KOPT-K1 (cell line): Measurements from ENCODE around the gene LDHAL6B.

Experiments
- H3K27ac ChIP-seq: fragments of 200-600 bp; sonication (generic); 2 replicates; pipeline ENCODE4 v1.5.1; 2016; ENCODE audit warnings: antibody characterized with exemption, mild to moderate bottlenecking, low read depth, low read length; ENCODE audit not compliant: poor library complexity, severe bottlenecking
- H3K36me3 ChIP-seq: fragments of 200-600 bp; sonication (generic); 2 replicates; pipeline ENCODE4 v1.5.1; 2017; ENCODE audit warnings: antibody characterized with exemption, mild to moderate bottlenecking, low read length, moderate library complexity; ENCODE audit not compliant: insufficient read depth
- H3K9me3 ChIP-seq: fragments of 200-600 bp; sonication (generic); 2 replicates; pipeline ENCODE4 v1.5.1; 2017; ENCODE audit warnings: antibody characterized with exemption, low read length, mild to moderate bottlenecking; ENCODE audit not compliant: insufficient read depth, poor library complexity, severe bottlenecking

Gene LDHAL6B

GRCh38 chr15:59221511-59222505, 15.2 kb downstream of the LDHAL6B start:
- no peaks in the 10 kb centered on the region for H3K9me3 ChIP-seq
- H3K36me3 ChIP-seq: no peaks in the 10 kb centered on the region
- no peak overlapping the region for H3K27ac ChIP-seq

- no peaks in the 10 kb centered on the region for H3K36me3 ChIP-seq
- no peak overlapping the region for H3K27ac ChIP-seq
- H3K9me3 ChIP-seq: no peaks in the 10 kb centered on the region
Measured at GRCh38 chr15:59222906-59223550, 16.4 kb downstream of the LDHAL6B start.

GRCh38 chr15:59223736-59224135, 17.1 kb downstream of the LDHAL6B start:
- Histone ChIP-seq H3K36me3 (no peaks in the 10 kb centered on the region), H3K9me3 (no peaks in the 10 kb centered on the region), H3K27ac (no peak overlapping the region)

GRCh38 chr15:59224474-59224873, 17.8 kb downstream of the LDHAL6B start:
- Histone ChIP-seq H3K36me3 (no peaks in the 10 kb centered on the region), H3K9me3 (no peaks in the 10 kb centered on the region), H3K27ac (no peak overlapping the region)

GRCh38 chr15:59227021-59227420, 20.4 kb downstream of the LDHAL6B start:
- Histone ChIP-seq H3K9me3 (no peaks in the 10 kb centered on the region), H3K27ac (no peak overlapping the region), H3K36me3 (no peaks in the 10 kb centered on the region)

GRCh38 chr15:59229015-59229414, 22.4 kb downstream of the LDHAL6B start:
- Histone ChIP-seq H3K27ac (no peak overlapping the region), H3K36me3 (no peaks in the 10 kb centered on the region), H3K9me3 (no peaks in the 10 kb centered on the region)

- H3K36me3 ChIP-seq: no peaks in the 10 kb centered on the region
- no peak overlapping the region for H3K27ac ChIP-seq
- H3K9me3 ChIP-seq: no peaks in the 10 kb centered on the region
Measured at GRCh38 chr15:59229453-59229852, 22.8 kb downstream of the LDHAL6B start.

- Histone ChIP-seq H3K27ac (no peak overlapping the region), H3K36me3 (no peaks in the 10 kb centered on the region)
Measured at GRCh38 chr15:59230531-59231055, 23.9 kb downstream of the LDHAL6B start.

GRCh38 chr15:59232476-59232875, 25.8 kb downstream of the LDHAL6B start:
- no peak overlapping the region for H3K27ac ChIP-seq
- H3K36me3 ChIP-seq: no peaks in the 10 kb centered on the region
- H3K9me3 ChIP-seq: no peaks in the 10 kb centered on the region

More at GRCh38 chr15:59230531-59231055, 23.9 kb downstream of the LDHAL6B start:
- H3K9me3 ChIP-seq: no peaks in the 10 kb centered on the region

- Histone ChIP-seq H3K27ac (no peak overlapping the region), H3K9me3 (no peaks in the 10 kb centered on the region), H3K36me3 (no peaks in the 10 kb centered on the region)
Measured at GRCh38 chr15:59236394-59236793, 29.8 kb downstream of the LDHAL6B start.

GRCh38 chr15:59237119-59237855, 30.6 kb downstream of the LDHAL6B start:
- Histone ChIP-seq H3K9me3 (no peaks in the 10 kb centered on the region), H3K27ac (no peak overlapping the region), H3K36me3 (no peaks in the 10 kb centered on the region)

- no peaks in the 10 kb centered on the region for H3K9me3 ChIP-seq
- no peak overlapping the region for H3K27ac ChIP-seq
- H3K36me3 ChIP-seq: no peaks in the 10 kb centered on the region
Measured at GRCh38 chr15:59237924-59238331, 31.3 kb downstream of the LDHAL6B start.

GRCh38 chr15:59240036-59240435, 33.4 kb downstream of the LDHAL6B start:
- H3K27ac ChIP-seq: no peak overlapping the region
- no peaks in the 10 kb centered on the region for H3K9me3 ChIP-seq
- no peaks in the 10 kb centered on the region for H3K36me3 ChIP-seq

- Histone ChIP-seq H3K9me3 (no peaks in the 10 kb centered on the region), H3K27ac (no peak overlapping the region), H3K36me3 (no peaks in the 10 kb centered on the region)
Measured at GRCh38 chr15:59242649-59243048, 36.0 kb downstream of the LDHAL6B start.

GRCh38 chr15:59243622-59244021, 37.0 kb downstream of the LDHAL6B start:
- Histone ChIP-seq H3K27ac (no peak overlapping the region), H3K9me3 (no peaks in the 10 kb centered on the region), H3K36me3 (no peaks in the 10 kb centered on the region)
